ENCODE results near the gene ZEB1. TPM values are rescaled to one million over a fixed set of nuclear protein-coding genes. Genes with fewer than 3 reads are reported as not detected.

Gene ZEB1
- total RNA-seq, 1 experiment from 2014 or later = 53.9 TPM

GRCh38 chr10:31522820-31523219, 203.8 kb downstream of the ZEB1 start:
- no peaks in the 10 kb centered on the region for H4K20me1 ChIP-seq (ENCODE audit: insufficient read depth, low read depth, low read length)
- H3K4me1 ChIP-seq (ENCODE audit: low read length) = no peaks in the 10 kb centered on the region
- H3K4me3 ChIP-seq (ENCODE audit: low read length) = no peak overlapping the region
- H3K27ac ChIP-seq (ENCODE audit: low read length) = no peak overlapping the region
- no peak overlapping the region for H3K4me2 ChIP-seq (ENCODE audit: low read depth, low read length, poor library complexity, severe bottlenecking)
- H3K9me2 ChIP-seq (replicated peaks; ENCODE audit: insufficient read depth, low read length) = no peaks in the 10 kb centered on the region
- no peaks in the 10 kb centered on the region for H3K27me3 ChIP-seq (ENCODE audit: low read length)
- H2AFZ ChIP-seq (ENCODE audit: low read length) = no peak overlapping the region
- no peaks in the 10 kb centered on the region for H3K9me3 ChIP-seq (ENCODE audit: low read length)
- DNase-seq = no peak
- H3K36me3 ChIP-seq (ENCODE audit: insufficient read depth, low read length) = peaks cover 25% of the 10 kb centered on the region; the same call in 1 of the 2 replicates
- H3K9ac ChIP-seq (ENCODE audit: low read length) = no peak overlapping the region
- no peaks in the 10 kb centered on the region for H3K79me2 ChIP-seq (ENCODE audit: low read length)

DNA sequence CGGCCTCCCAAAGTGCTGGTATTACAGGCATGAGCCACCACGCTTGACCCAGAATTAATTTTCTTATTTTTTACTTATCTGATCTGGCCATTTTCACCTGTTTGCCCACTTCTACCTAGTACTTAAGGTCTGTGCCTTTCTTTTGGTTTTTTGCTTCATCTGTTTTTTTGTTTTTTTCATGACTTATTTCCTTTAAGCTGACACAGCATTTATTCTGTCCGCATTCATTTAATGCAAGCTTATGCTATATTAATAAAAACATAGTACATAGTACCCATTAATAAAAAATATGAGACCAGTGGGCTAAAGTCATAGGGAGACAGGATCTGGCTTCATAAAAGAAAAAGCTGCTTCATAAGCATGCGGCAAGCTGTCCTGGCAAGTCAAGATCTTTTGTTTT, 205.4 kb downstream of the ZEB1 start:
- H4K20me1 ChIP-seq (ENCODE audit: insufficient read depth, low read depth, low read length) = no peaks in the 10 kb centered on the region
- H3K27ac ChIP-seq (ENCODE audit: low read length) = no peak overlapping the region
- H3K9ac ChIP-seq (ENCODE audit: low read length) = no peak overlapping the region
- H3K4me3 ChIP-seq (ENCODE audit: low read length) = no peak overlapping the region
- no peak overlapping the region for H2AFZ ChIP-seq (ENCODE audit: low read length)
- no peaks in the 10 kb centered on the region for H3K9me2 ChIP-seq (replicated peaks; ENCODE audit: insufficient read depth, low read length)
- no peaks in the 10 kb centered on the region for H3K9me3 ChIP-seq (ENCODE audit: low read length)
- no peaks in the 10 kb centered on the region for H3K27me3 ChIP-seq (ENCODE audit: low read length)
- no peaks in the 10 kb centered on the region for H3K4me1 ChIP-seq (ENCODE audit: low read length)
- no peak for DNase-seq
- H3K79me2 ChIP-seq (ENCODE audit: low read length) = no peaks in the 10 kb centered on the region
- H3K36me3 ChIP-seq (ENCODE audit: insufficient read depth, low read length) = peaks cover 25% of the 10 kb centered on the region; the same call in 1 of the 2 replicates
- no peak overlapping the region for H3K4me2 ChIP-seq (ENCODE audit: low read depth, low read length, poor library complexity, severe bottlenecking)

DNA sequence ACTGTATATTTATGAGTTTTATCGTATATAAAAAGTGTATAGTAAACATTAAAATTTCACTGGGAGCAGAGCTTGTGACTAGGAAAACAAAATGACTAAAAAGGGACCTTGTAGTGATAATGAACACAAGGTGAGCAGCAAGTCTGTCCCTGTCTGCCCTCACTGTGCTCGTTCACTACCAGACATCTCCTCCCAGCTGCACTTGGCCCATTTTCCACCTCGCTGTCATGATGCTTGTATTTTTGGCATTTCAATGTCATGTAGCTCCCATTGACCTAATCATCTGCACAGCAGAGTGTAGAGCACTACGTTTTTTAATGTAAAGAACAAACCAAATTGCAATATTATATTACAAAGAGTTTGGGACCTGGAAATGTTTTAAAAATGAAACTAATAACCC, 207.2 kb downstream of the ZEB1 start:
- H3K79me2 ChIP-seq (ENCODE audit: low read length) = no peaks in the 10 kb centered on the region
- peaks cover 19% of the 10 kb centered on the region; the same call in 1 of the 2 replicates for H3K36me3 ChIP-seq (ENCODE audit: insufficient read depth, low read length)
- H3K27me3 ChIP-seq (ENCODE audit: low read length) = no peaks in the 10 kb centered on the region
- no peak for DNase-seq
- no peak overlapping the region for H3K27ac ChIP-seq (ENCODE audit: low read length)
- H3K4me3 ChIP-seq (ENCODE audit: low read length) = no peak overlapping the region
- H3K9me2 ChIP-seq (replicated peaks; ENCODE audit: insufficient read depth, low read length) = no peaks in the 10 kb centered on the region
- H3K4me2 ChIP-seq (ENCODE audit: low read depth, low read length, poor library complexity, severe bottlenecking) = no peak overlapping the region
- H3K9me3 ChIP-seq (ENCODE audit: low read length) = no peaks in the 10 kb centered on the region
- no peaks in the 10 kb centered on the region for H3K4me1 ChIP-seq (ENCODE audit: low read length)
- no peak overlapping the region for H3K9ac ChIP-seq (ENCODE audit: low read length)
- H4K20me1 ChIP-seq (ENCODE audit: insufficient read depth, low read depth, low read length) = no peaks in the 10 kb centered on the region
- no peak overlapping the region for H2AFZ ChIP-seq (ENCODE audit: low read length)

DNA sequence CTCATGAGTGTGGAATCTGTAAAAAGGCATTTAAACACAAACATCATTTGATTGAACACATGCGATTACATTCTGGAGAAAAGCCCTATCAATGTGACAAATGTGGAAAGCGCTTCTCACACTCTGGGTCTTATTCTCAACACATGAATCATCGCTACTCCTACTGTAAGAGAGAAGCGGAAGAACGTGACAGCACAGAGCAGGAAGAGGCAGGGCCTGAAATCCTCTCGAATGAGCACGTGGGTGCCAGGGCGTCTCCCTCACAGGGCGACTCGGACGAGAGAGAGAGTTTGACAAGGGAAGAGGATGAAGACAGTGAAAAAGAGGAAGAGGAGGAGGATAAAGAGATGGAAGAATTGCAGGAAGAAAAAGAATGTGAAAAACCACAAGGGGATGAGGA, 207.7 kb downstream of the ZEB1 start:
- Histone ChIP-seq H3K36me3 (ENCODE audit: insufficient read depth, low read length) (peaks cover 18% of the 10 kb centered on the region; the same call in 1 of the 2 replicates), H3K9ac (ENCODE audit: low read length) (no peak overlapping the region), H2AFZ (ENCODE audit: low read length) (no peak overlapping the region), H3K27me3 (ENCODE audit: low read length) (no peaks in the 10 kb centered on the region), H3K4me3 (ENCODE audit: low read length) (no peak overlapping the region), H3K4me1 (ENCODE audit: low read length) (no peaks in the 10 kb centered on the region), H3K9me2 (replicated peaks; ENCODE audit: insufficient read depth, low read length) (no peaks in the 10 kb centered on the region), H3K9me3 (ENCODE audit: low read length) (no peaks in the 10 kb centered on the region), H3K27ac (ENCODE audit: low read length) (no peak overlapping the region), H3K79me2 (ENCODE audit: low read length) (no peaks in the 10 kb centered on the region), H3K4me2 (ENCODE audit: low read depth, low read length, poor library complexity, severe bottlenecking) (no peak overlapping the region), H4K20me1 (ENCODE audit: insufficient read depth, low read depth, low read length) (no peaks in the 10 kb centered on the region)
- no peak for DNase-seq

GRCh38 chr10:31528831-31529230, 209.8 kb downstream of the ZEB1 start:
- Histone ChIP-seq H2AFZ (ENCODE audit: low read length) (no peak overlapping the region), H3K9ac (ENCODE audit: low read length) (no peak overlapping the region), H3K4me1 (ENCODE audit: low read length) (no peaks in the 10 kb centered on the region), H3K79me2 (ENCODE audit: low read length) (no peaks in the 10 kb centered on the region), H3K27ac (ENCODE audit: low read length) (no peak overlapping the region), H3K9me3 (ENCODE audit: low read length) (no peaks in the 10 kb centered on the region), H3K4me3 (ENCODE audit: low read length) (no peak overlapping the region), H3K36me3 (ENCODE audit: insufficient read depth, low read length) (peaks cover 8% of the 10 kb centered on the region; the same call in 1 of the 2 replicates), H3K27me3 (ENCODE audit: low read length) (no peaks in the 10 kb centered on the region), H3K4me2 (ENCODE audit: low read depth, low read length, poor library complexity, severe bottlenecking) (no peak overlapping the region), H4K20me1 (ENCODE audit: insufficient read depth, low read depth, low read length) (no peaks in the 10 kb centered on the region), H3K9me2 (replicated peaks; ENCODE audit: insufficient read depth, low read length) (no peaks in the 10 kb centered on the region)
- no peak for DNase-seq

DNA sequence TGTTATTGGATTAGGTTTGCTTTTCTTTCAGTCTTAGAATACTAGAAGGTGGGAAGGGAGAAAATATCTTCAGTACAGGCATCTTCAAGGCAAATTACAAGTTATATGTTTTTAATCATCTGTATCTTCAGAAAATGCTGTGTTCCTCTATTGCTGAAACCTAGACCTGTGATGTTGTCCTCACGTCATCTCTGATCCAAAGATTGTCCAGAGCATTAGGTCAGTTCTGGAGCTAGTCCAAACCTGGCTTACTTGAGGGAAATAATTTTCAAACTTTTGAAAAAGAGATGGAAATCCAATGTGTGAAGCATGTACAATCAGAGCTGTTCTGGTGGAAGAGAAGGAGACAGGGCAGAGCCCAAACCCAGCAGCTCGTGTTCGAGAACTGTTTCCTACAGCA, 217.3 kb downstream of the ZEB1 start:
- no peaks in the 10 kb centered on the region for H3K79me2 ChIP-seq (ENCODE audit: low read length)
- no peak overlapping the region for H3K27ac ChIP-seq (ENCODE audit: low read length)
- no peaks in the 10 kb centered on the region for H4K20me1 ChIP-seq (ENCODE audit: insufficient read depth, low read depth, low read length)
- no peaks in the 10 kb centered on the region for H3K4me1 ChIP-seq (ENCODE audit: low read length)
- no peak overlapping the region for H2AFZ ChIP-seq (ENCODE audit: low read length)
- no peaks in the 10 kb centered on the region for H3K9me2 ChIP-seq (replicated peaks; ENCODE audit: insufficient read depth, low read length)
- H3K4me2 ChIP-seq (ENCODE audit: low read depth, low read length, poor library complexity, severe bottlenecking) = no peak overlapping the region
- no peaks in the 10 kb centered on the region for H3K36me3 ChIP-seq (ENCODE audit: insufficient read depth, low read length)
- no peaks in the 10 kb centered on the region for H3K9me3 ChIP-seq (ENCODE audit: low read length)
- no peak overlapping the region for H3K9ac ChIP-seq (ENCODE audit: low read length)
- no peaks in the 10 kb centered on the region for H3K27me3 ChIP-seq (ENCODE audit: low read length)
- H3K4me3 ChIP-seq (ENCODE audit: low read length) = no peak overlapping the region
- peak; percentile 9 for DNase-seq

DNA sequence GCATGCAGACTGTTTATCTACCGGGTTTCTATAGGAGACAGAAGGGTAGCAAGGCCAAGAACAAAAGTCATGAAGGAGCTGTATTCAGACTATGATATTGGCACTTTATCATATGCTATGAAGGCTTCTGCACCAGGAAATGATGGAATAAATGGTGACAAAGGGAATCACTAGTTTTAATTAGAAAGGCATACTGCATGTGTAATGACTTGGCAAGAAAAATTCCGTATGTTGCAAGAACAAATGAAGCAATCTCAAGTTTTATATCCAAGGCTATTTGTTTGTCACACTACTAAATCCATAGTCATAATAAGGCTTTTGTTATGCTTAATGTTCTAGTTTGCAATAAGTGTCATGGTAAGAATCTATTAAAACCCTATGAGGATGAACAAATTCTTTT, 230.9 kb downstream of the ZEB1 start:
- Histone ChIP-seq H3K4me1 (ENCODE audit: low read length) (no peaks in the 10 kb centered on the region), H3K9me2 (replicated peaks; ENCODE audit: insufficient read depth, low read length) (no peaks in the 10 kb centered on the region), H3K4me3 (ENCODE audit: low read length) (no peak overlapping the region), H4K20me1 (ENCODE audit: insufficient read depth, low read depth, low read length) (no peaks in the 10 kb centered on the region), H3K4me2 (ENCODE audit: low read depth, low read length, poor library complexity, severe bottlenecking) (no peak overlapping the region), H3K27me3 (ENCODE audit: low read length) (no peaks in the 10 kb centered on the region), H3K9me3 (ENCODE audit: low read length) (no peaks in the 10 kb centered on the region), H3K9ac (ENCODE audit: low read length) (no peak overlapping the region), H2AFZ (ENCODE audit: low read length) (no peak overlapping the region), H3K27ac (ENCODE audit: low read length) (no peak overlapping the region), H3K36me3 (ENCODE audit: insufficient read depth, low read length) (no peaks in the 10 kb centered on the region), H3K79me2 (ENCODE audit: low read length) (no peaks in the 10 kb centered on the region)
- no peak for DNase-seq

- Histone ChIP-seq H3K36me3 (ENCODE audit: insufficient read depth, low read length) (no peaks in the 10 kb centered on the region), H3K79me2 (ENCODE audit: low read length) (no peaks in the 10 kb centered on the region), H3K27ac (ENCODE audit: low read length) (no peak overlapping the region), H3K27me3 (ENCODE audit: low read length) (no peaks in the 10 kb centered on the region), H3K9me3 (ENCODE audit: low read length) (peaks cover 14% of the 10 kb centered on the region), H3K4me3 (ENCODE audit: low read length) (no peak overlapping the region), H4K20me1 (ENCODE audit: insufficient read depth, low read depth, low read length) (no peaks in the 10 kb centered on the region), H2AFZ (ENCODE audit: low read length) (no peak overlapping the region), H3K9me2 (replicated peaks; ENCODE audit: insufficient read depth, low read length) (no peaks in the 10 kb centered on the region), H3K4me1 (ENCODE audit: low read length) (no peaks in the 10 kb centered on the region), H3K4me2 (ENCODE audit: low read depth, low read length, poor library complexity, severe bottlenecking) (no peak overlapping the region), H3K9ac (ENCODE audit: low read length) (no peak overlapping the region)
- no peak for DNase-seq
Observed at GRCh38 chr10:31554556-31554955, 235.5 kb downstream of the ZEB1 start.

DNA sequence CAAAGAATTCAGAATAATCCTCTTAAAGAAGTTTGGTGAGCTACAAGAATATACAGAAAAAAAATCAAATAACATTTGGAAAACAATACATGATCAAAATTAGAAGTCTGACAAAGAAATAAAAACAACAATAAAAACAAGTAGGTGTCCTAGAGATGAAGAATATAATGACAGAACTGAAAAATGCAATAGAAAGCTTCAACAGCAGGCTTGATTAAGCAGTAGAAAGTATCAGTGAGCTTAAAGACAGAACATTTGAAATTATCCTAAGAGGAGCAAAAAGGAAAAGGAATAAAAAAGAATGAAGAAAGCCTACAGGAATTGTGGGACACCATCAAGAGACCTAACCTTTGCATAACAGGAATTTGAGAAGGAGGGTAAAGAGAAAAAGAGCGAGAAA, 238.8 kb downstream of the ZEB1 start:
- Histone ChIP-seq H3K27me3 (ENCODE audit: low read length) (no peaks in the 10 kb centered on the region), H3K9me3 (ENCODE audit: low read length) (peaks cover 14% of the 10 kb centered on the region), H3K4me3 (ENCODE audit: low read length) (no peak overlapping the region), H3K9me2 (replicated peaks; ENCODE audit: insufficient read depth, low read length) (no peaks in the 10 kb centered on the region), H3K9ac (ENCODE audit: low read length) (no peak overlapping the region), H3K4me1 (ENCODE audit: low read length) (no peaks in the 10 kb centered on the region), H3K36me3 (ENCODE audit: insufficient read depth, low read length) (no peaks in the 10 kb centered on the region), H3K4me2 (ENCODE audit: low read depth, low read length, poor library complexity, severe bottlenecking) (no peak overlapping the region), H3K79me2 (ENCODE audit: low read length) (no peaks in the 10 kb centered on the region), H2AFZ (ENCODE audit: low read length) (no peak overlapping the region), H4K20me1 (ENCODE audit: insufficient read depth, low read depth, low read length) (no peaks in the 10 kb centered on the region), H3K27ac (ENCODE audit: low read length) (no peak overlapping the region)
- DNase-seq = no peak

All from Karpas-422 (cell line).